Measurements from ENCODE around the gene BTNL9.
"Not testable (repeated sequence)": the region's sequence is repeated elsewhere in the genome, so short reads cannot be mapped to it uniquely, and the experiment has no call there.

BTNL9 gene

GRCh38 chr5:181062631-181063030 is 22.6 kb downstream of the BTNL9 start:
- no peak for DNase-seq (ENCODE audit: low read depth)

GRCh38 chr5:181063514-181063913 is 23.4 kb downstream of the BTNL9 start:
- no peak for DNase-seq (ENCODE audit: low read depth)

- no peak for DNase-seq (ENCODE audit: low read depth)
Observed at GRCh38 chr5:181064987-181065386, 24.9 kb downstream of the BTNL9 start.

- no peak for DNase-seq (ENCODE audit: low read depth)
Observed at GRCh38 chr5:181069767-181070491, 29.9 kb downstream of the BTNL9 start.

GRCh38 chr5:181070523-181070922 is 30.5 kb downstream of the BTNL9 start:
- DNase-seq (ENCODE audit: low read depth): no peak

- DNase-seq (ENCODE audit: low read depth): no peak
Observed at GRCh38 chr5:181071257-181071656, 31.2 kb downstream of the BTNL9 start.

GRCh38 chr5:181076920-181077319 is 36.9 kb downstream of the BTNL9 start:
- DNase-seq (ENCODE audit: low read depth): no peak

- DNase-seq (ENCODE audit: low read depth): no peak
Observed at GRCh38 chr5:181081989-181082388, 41.9 kb downstream of the BTNL9 start.

- DNase-seq (ENCODE audit: low read depth): no peak
Observed at GRCh38 chr5:181084621-181085195, 44.6 kb downstream of the BTNL9 start.

GRCh38 chr5:181086026-181086883 is 46.2 kb downstream of the BTNL9 start:
- DNase-seq (ENCODE audit: low read depth): no peak

GRCh38 chr5:181086884-181087205 is 46.8 kb downstream of the BTNL9 start:
- no peak for DNase-seq (ENCODE audit: low read depth)

GRCh38 chr5:181087309-181087708 is 47.2 kb downstream of the BTNL9 start:
- no peak for DNase-seq (ENCODE audit: low read depth)

GRCh38 chr5:181088289-181088688 is 48.2 kb downstream of the BTNL9 start:
- no peak for DNase-seq (ENCODE audit: low read depth)

- DNase-seq (ENCODE audit: low read depth): no peak
Observed at GRCh38 chr5:181092428-181092827, 52.4 kb downstream of the BTNL9 start.

- DNase-seq (ENCODE audit: low read depth): not testable (repeated sequence)
Observed at GRCh38 chr5:181095162-181095561, 55.1 kb downstream of the BTNL9 start.

- DNase-seq (ENCODE audit: low read depth): not testable (repeated sequence)
Observed at GRCh38 chr5:181096721-181097382, 56.8 kb downstream of the BTNL9 start.

- DNase-seq (ENCODE audit: low read depth): not testable (repeated sequence)
Observed at GRCh38 chr5:181097383-181097753, 57.3 kb downstream of the BTNL9 start.

GRCh38 chr5:181097759-181098491 is 57.9 kb downstream of the BTNL9 start:
- not testable (repeated sequence) for DNase-seq (ENCODE audit: low read depth)

GRCh38 chr5:181098762-181099601 is 58.9 kb downstream of the BTNL9 start:
- DNase-seq (ENCODE audit: low read depth): no peak

GRCh38 chr5:181099602-181100086 is 59.6 kb downstream of the BTNL9 start:
- no peak for DNase-seq (ENCODE audit: low read depth)

Data from stimulated activated CD8-positive, alpha-beta memory T cell treated with anti-CD3 and anti-CD28 coated beads, Interleukin-12 subunit alpha, Interleukin-12 subunit beta, amount 100 ng/mL, for 1 hour (primary cell).